HepG2 (cell line): Measurements from ENCODE around the gene KCTD16. TPM values are rescaled to one million over a fixed set of nuclear protein-coding genes. Genes with fewer than 3 reads are reported as not detected.

Experiments used
- ARID5B ChIP-seq: IDR thresholded peaks from 2 replicates; pipeline ENCODE4 v1.4.0; 2020; ENCODE audit warnings: mild to moderate bottlenecking, missing genetic modification reagents
- BCLAF1 ChIP-seq: fragments of 450-650 bp; IDR thresholded peaks from 2 replicates; pipeline ENCODE4 v1.6.1; 2017; ENCODE audit warnings: mild to moderate bottlenecking
- DBP ChIP-seq: sonication (generic); formaldehyde crosslinking; IDR thresholded peaks from 2 replicates; pipeline ENCODE4 v1.4.0; 2020; ENCODE audit warnings: missing genetic modification reagents; ENCODE audit errors: not compliant biosample characterization
- FOXA3 ChIP-seq: IDR thresholded peaks from 2 replicates; pipeline ENCODE4 v1.6.1; 2016; ENCODE audit warnings: missing genetic modification reagents, missing compliant biosample characterization
- GRHL1 ChIP-seq: sonication (generic); formaldehyde crosslinking; conservative IDR thresholded peaks from 2 replicates; pipeline ENCODE4 v1.8.0; 2022; ENCODE audit warnings: missing genetic modification reagents
- HHEX ChIP-seq: IDR thresholded peaks from 2 replicates; pipeline ENCODE4 v1.6.1; 2016; ENCODE audit warnings: control low read depth
- KAT8 ChIP-seq: IDR thresholded peaks from 2 replicates; pipeline ENCODE4 v1.6.1; 2016; ENCODE audit warnings: missing genetic modification reagents, missing compliant biosample characterization
- MAZ ChIP-seq, 2 experiments: sonication (generic) in 1 of 2; formaldehyde crosslinking in 1 of 2; IDR thresholded peaks; 2 replicates each; pipeline versions ENCODE4 v1.5.0 to v1.6.1; 2012 to 2020; ENCODE audit warnings: low read depth in 2 of 2, mild to moderate bottlenecking in 2 of 2, borderline replicate concordance in 1 of 2, improper control_type of control experiment in 1 of 2, low read length in 1 of 2, missing genetic modification reagents in 1 of 2, moderate library complexity in 1 of 2
- NR3C1 ChIP-seq: sonication (generic); formaldehyde crosslinking; IDR thresholded peaks from 2 replicates; pipeline ENCODE4 v1.4.0; 2020; ENCODE audit warnings: missing genetic modification reagents
- RNF2 ChIP-seq: fragments of 450-650 bp; conservative IDR thresholded peaks from 2 replicates; pipeline ENCODE4 v1.6.1; 2016; ENCODE audit warnings: low read depth
- TBL1XR1 ChIP-seq: fragments of 150-350 bp; IDR thresholded peaks from 2 replicates; pipeline ENCODE4 v1.6.1; 2014; ENCODE audit warnings: borderline replicate concordance, low read length; ENCODE audit not compliant: partially characterized antibody
- TIGD3 ChIP-seq: sonication (generic); formaldehyde crosslinking; IDR thresholded peaks from 2 replicates; pipeline ENCODE4 v1.5.1; 2020; ENCODE audit warnings: mild to moderate bottlenecking, missing genetic modification reagents, borderline replicate concordance
- XBP1 ChIP-seq: sonication (generic); formaldehyde crosslinking; IDR thresholded peaks from 2 replicates; pipeline ENCODE4 v1.5.0; 2020; ENCODE audit warnings: missing genetic modification reagents
- ZNF230 ChIP-seq: sonication (generic); formaldehyde crosslinking; IDR thresholded peaks from 2 replicates; pipeline ENCODE4 v1.4.0; 2020; ENCODE audit warnings: mild to moderate bottlenecking, missing genetic modification reagents
- ZNF556 ChIP-seq: sonication (generic); formaldehyde crosslinking; IDR thresholded peaks from 2 replicates; pipeline ENCODE4 v1.4.0; 2020; ENCODE audit warnings: mild to moderate bottlenecking, missing genetic modification reagents, borderline replicate concordance
- ZNF747 ChIP-seq: sonication (generic); formaldehyde crosslinking; IDR thresholded peaks from 2 replicates; pipeline ENCODE4 v1.8.1; 2023; ENCODE audit warnings: missing genetic modification reagents, mild to moderate bottlenecking, borderline replicate concordance
- polyA plus RNA-seq, 8 experiments: library from polyadenylated mRNA; depleted of rRNA in 3 of 8; stranded (reverse) in 7 of 8; unstranded in 1 of 8; fragments of >200 nt; fragmentation: Illumina TruSeq in 4 of 8; extraction: Trizol in 4 of 8; gene quantifications; 2 replicates each; pipeline versions ENCODE4 v1.2.1 to v1.2.3, GENCODE V29; 2011 to 2016; ENCODE audit warnings: low read depth in 4 of 8, missing spikeins in 1 of 8, mixed read lengths in 1 of 8; ENCODE audit not compliant: insufficient read depth in 1 of 8
- total RNA-seq, 5 experiments: library from RNA; depleted of rRNA; stranded (reverse); fragments of >200 nt; fragmentation: Illumina TruSeq; extraction: Trizol; gene quantifications; 2 replicates each; pipeline ENCODE4 v1.2.3, GENCODE V29; 2016; ENCODE audit warnings: low read depth in 1 of 5
- TF ChIP-seq, protein P1 (sequence below): sonication (generic); formaldehyde crosslinking; IDR thresholded peaks from 2 replicates; pipeline ENCODE4 v1.4.0; 2020; ENCODE audit warnings: missing genetic modification reagents

The KCTD16 gene
- total and polyA plus RNA-seq, 2 of the 13 experiments (the other 11 are each of a cell fraction or from before 2014, with no cell fraction given) = 0.02 to 0.09 TPM

- TF ChIP-seq MAZ (IDR thresholded peaks at IDR 0.05; ENCODE audit: borderline replicate concordance, low read depth, low read length) (no peak), MAZ (CRISPR knock-in tag; IDR thresholded peaks at IDR 0.05; ENCODE audit: low read depth) (peak; percentile 75), TBL1XR1 (peak; percentile 70), DBP (CRISPR knock-in tag) (peak; percentile 59), ZNF556 (CRISPR knock-in tag) (0 out of 2 replicates have a peak, but pooled peaks have one; percentile 32), ARID5B (peak; percentile 57; the same call in 1 of the 2 replicates), FOXA3 (CRISPR knock-in tag) (peak; percentile 42; the same call in 1 of the 2 replicates), BCLAF1 (no peak), TIGD3 (no peak), XBP1 (peak; percentile 85), NR3C1 (CRISPR knock-in tag) (no peak), KAT8 (CRISPR knock-in tag) (peak; percentile 96), HHEX (CRISPR knock-in tag) (no peak), GRHL1 (CRISPR knock-in tag) (no peak), ZNF747 (peak; percentile 74; the same call in 1 of the 2 replicates), RNF2 (no peak), ZNF230 (CRISPR knock-in tag) (0 out of 2 replicates have a peak, but pooled peaks have one; percentile 34)
- TF ChIP-seq, protein P1, sequence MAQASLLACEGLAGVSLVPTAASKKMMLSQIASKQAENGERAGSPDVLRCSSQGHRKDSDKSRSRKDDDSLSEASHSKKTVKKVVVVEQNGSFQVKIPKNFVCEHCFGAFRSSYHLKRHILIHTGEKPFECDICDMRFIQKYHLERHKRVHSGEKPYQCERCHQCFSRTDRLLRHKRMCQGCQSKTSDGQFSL (CRISPR knock-in tag) = no peak
Measured at GRCh38 chr5:144170276-144171024, at the start of gene KCTD16, which contains the start of gene YIPF5 (continued).
